HG03280 (cell line): ENCODE data around the gene PRL.

Source experiments
- ATAC-seq: cut with Tn5 transposase; IDR thresholded peaks from one replicate; pipeline ENCODE4 v1.9.1; 2021; ENCODE audit warnings: mild to moderate bottlenecking, moderate library complexity; ENCODE audit not compliant: unreplicated experiment

PRL gene

GRCh38 chr6:22295145-22295544 lies 1.7 kb downstream of the PRL start:
- ATAC-seq = no peak

GRCh38 chr6:22294301-22294700 lies 2.5 kb downstream of the PRL start:
- ATAC-seq = no peak

GRCh38 chr6:22290045-22290444 lies 6.8 kb downstream of the PRL start:
- ATAC-seq = no peak

- no peak for ATAC-seq
Observed at GRCh38 chr6:22288721-22289120, 8.1 kb downstream of the PRL start.

- no peak for ATAC-seq
Observed at GRCh38 chr6:22284666-22285065, 12.2 kb downstream of the PRL start.

GRCh38 chr6:22281341-22282085 lies 15.3 kb downstream of the PRL start:
- no peak for ATAC-seq

GRCh38 chr6:22279427-22279826 lies 17.4 kb downstream of the PRL start:
- no peak for ATAC-seq

GRCh38 chr6:22271081-22271480 lies 25.8 kb downstream of the PRL start:
- peak; percentile 52 for ATAC-seq

- ATAC-seq = no peak
Observed at GRCh38 chr6:22263748-22264147, 33.1 kb downstream of the PRL start.

- ATAC-seq = no peak
Observed at GRCh38 chr6:22254886-22255285, 42.0 kb downstream of the PRL start.

- no peak for ATAC-seq
Observed at GRCh38 chr6:22253955-22254655, 42.7 kb downstream of the PRL start.

- ATAC-seq = no peak
Observed at GRCh38 chr6:22251348-22251747, 45.5 kb downstream of the PRL start.

- ATAC-seq = no peak
Observed at GRCh38 chr6:22250486-22250885, 46.4 kb downstream of the PRL start.

- no peak for ATAC-seq
Observed at GRCh38 chr6:22249711-22250350, 47.0 kb downstream of the PRL start.

- ATAC-seq = no peak
Observed at GRCh38 chr6:22248513-22249308, 48.1 kb downstream of the PRL start.

- ATAC-seq = no peak
Observed at GRCh38 chr6:22247916-22248482, 48.8 kb downstream of the PRL start.

GRCh38 chr6:22240025-22240424 lies 56.8 kb downstream of the PRL start:
- ATAC-seq = no peak

GRCh38 chr6:22239261-22239921 lies 57.4 kb downstream of the PRL start:
- no peak for ATAC-seq

GRCh38 chr6:22238861-22239260 lies 58.0 kb downstream of the PRL start:
- no peak for ATAC-seq

- ATAC-seq = no peak
Observed at GRCh38 chr6:22237526-22237925, 59.3 kb downstream of the PRL start.
